Measurements from ENCODE around the gene ERMAP. TPM values are rescaled to one million over a fixed set of nuclear protein-coding genes. Genes with fewer than 3 reads are reported as not detected.
"Not testable (repeated sequence)": the region's sequence is repeated elsewhere in the genome, so short reads cannot be mapped to it uniquely, and the experiment has no call there.

The ERMAP gene
- total RNA-seq, 1 experiment from 2014 or later, result 5.9 TPM

DNA sequence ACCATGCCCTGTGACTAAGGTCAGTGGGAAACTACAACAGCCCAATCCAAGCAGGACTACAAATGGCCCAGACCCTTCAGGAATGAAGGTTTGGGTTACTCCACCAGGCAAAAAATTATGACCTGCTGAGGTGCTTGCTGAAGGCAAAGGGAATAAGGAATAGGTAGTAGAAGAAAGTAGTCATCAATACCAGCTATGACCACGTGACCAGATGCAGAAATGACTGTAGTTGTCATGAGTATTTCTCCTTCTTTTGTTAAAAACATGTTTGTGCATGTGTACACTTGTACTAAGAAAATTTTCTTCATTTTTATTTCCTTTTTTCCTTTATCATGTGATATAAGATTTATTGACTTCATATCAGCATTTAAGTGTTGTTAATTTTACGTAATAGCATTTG lies 52.3 kb downstream of the ERMAP start:
- DNase-seq (ENCODE audit: low read depth), result not testable (repeated sequence)

DNA sequence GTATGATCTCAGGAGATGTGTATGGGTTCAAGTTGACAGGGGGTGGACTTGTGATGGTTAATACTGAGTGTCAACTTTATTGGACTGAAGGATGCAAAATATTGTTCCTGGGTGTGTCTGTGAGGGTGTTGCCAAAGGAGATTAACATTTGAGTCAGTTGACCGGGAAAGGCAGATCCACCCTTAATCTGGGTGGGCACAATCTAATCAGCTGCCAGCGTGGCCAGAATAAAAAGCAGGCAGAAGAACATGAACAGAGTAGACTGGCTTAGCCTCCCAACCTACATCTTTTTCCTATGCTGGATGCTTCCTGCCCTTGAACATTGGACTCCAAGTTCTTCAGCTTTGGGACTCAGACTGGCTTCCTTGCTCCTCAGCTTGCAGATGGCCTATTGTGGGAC lies 52.8 kb downstream of the ERMAP start:
- DNase-seq (ENCODE audit: low read depth), result not testable (repeated sequence)

DNA sequence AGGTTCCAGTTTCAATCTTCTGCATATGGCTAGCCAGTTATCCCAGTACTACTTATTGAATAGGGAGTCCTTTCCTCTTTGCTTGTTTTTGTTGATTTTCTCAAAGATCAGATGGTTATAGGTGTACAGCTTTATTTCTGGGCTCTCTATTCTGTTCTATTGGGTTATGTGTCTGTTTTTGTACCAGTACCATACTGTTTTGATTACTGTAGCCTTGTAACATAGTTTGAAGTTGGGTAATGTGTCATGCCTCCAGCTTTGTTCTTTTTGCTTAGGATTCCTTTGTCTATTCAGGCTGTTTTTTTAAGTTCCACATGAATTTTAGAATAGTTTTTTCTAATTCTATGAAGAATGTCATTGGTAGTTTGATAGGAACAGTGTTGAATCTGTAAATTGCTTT lies 56.2 kb downstream of the ERMAP start:
- DNase-seq (ENCODE audit: low read depth), result not testable (repeated sequence)

DNA sequence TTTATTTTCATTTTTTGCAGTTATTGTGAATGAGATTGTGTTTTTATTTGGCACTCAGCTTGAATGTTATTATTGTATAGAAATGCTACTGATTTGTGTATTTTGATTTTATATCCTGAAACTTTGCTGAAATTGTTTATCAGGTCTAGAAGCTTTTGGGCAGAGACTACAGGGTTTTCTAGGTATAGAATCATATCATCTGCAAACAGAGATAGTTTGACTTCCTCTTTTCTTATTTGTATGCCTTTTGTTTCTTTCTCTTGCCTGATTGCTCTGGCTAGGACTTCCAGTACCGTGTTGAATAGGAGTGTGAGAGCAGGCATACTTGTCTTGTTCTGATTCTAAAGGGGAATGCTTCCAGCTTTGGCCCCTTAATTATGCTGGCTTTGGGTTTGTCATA lies 56.7 kb downstream of the ERMAP start:
- DNase-seq (ENCODE audit: low read depth), result no peak

DNA sequence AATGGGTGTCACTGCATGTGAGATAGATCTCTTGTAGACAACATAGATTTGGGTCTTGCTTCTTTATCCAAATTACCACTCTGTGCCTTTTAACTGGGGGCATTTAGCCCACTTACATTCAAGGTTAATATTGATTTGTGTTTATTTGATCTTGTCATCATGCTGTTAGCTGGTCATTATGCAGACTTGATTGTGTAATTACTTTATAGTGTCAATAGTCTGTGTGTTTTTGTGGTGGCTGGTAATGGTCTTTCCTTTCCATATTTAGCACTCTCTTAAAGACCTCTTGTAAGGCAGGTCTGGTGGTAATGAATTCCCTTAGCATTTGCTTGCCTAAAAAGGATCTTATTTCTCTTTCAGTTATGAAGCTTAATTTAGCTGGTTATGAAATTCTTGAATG lies 59.1 kb downstream of the ERMAP start:
- no peak for DNase-seq (ENCODE audit: low read depth)

DNA sequence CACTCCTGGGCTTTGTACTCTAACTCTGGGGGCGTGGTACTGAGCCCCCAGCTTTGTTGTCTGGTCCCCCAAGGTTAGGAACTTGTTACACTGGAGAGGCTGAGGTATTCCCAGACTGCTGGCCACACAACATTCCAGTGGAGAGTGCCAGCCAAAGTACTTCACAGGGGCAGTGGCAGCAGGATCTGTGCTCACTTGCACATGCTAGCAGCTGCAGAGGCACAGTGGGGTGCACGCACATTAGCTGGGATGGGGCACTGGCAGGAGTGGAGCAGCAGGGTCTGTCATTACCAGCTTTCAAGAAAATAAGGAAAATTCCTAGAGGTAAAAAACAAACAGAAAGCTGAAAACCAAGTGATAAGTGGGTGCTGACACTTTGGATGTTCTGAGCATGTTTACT lies 60.5 kb downstream of the ERMAP start:
- DNase-seq (ENCODE audit: low read depth), result no peak

DNA sequence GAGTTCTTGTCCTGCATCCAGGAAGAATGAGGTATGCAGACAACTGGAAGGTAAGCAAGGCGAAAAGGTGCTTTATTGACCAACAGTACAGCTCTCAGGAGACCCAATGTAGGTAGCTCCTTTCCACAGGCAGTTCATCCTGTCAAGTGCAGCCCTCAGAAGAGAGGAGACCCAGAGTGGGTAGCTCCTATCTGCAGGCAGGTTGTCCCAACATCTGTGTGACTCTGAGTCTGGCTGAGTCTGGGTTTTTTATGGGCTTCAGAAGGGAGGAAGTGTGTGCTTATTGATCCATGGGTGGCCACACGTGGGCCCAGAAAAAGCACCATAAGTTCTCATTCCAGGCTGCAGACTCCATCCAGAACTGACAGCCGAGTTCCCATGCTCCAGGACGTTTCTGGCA lies 63.5 kb downstream of the ERMAP start:
- no peak for DNase-seq (ENCODE audit: low read depth)

DNA sequence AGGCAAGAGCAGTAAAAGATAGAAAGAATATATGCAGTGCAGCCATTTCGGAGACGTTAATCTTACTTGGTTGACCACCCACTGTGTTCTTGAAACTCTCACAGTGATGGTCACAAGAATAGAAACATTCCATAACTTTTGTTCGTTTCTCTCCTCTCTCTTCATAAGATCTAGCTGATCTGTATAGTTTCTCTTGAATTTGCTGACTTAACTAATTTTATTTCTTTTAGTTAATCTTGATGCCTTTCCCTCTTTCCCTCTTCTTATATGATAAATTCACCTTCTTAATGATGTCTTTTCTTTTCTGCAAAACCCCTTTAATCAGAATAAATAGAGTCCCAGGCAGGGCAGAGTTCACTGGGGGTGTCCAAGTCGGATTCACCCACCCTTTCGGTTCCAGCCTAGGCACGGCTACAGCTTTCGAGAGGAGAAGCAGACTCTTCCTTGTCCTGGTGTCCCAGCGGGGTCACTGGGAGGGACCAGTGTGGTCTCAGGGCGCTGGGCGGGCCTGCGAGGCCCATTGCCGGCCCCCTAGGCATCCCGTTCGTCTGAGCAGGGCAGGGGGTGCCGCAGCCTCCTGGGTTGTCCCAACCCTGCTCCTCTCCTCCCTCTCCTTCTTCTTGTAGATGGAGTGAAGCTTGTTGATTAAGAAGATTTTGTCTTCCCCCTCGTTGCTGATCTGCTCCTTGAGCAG lies 69.3 kb downstream of the ERMAP start:
- no peak for DNase-seq (ENCODE audit: low read depth)

DNA sequence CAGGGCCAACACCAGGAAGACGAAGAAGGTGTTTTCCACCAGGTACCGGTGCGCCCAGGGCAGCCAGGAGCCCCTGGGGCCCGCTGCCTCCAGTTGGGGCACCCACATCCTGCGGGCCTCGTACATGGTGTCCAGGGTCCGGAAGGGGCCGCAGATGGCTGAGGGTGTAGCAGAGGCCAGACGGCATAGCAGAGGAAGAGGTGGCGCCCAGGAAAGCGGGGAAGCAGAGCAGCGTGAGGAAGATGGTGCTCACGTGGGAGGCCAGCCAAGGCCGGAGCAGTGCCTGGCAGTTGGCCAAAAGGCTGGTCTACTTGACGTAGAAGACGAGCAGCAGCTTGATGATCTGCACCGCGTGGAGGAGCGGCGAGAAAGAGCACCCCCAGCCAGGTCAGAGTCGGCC lies 69.9 kb downstream of the ERMAP start:
- DNase-seq (ENCODE audit: low read depth), result no peak

DNA sequence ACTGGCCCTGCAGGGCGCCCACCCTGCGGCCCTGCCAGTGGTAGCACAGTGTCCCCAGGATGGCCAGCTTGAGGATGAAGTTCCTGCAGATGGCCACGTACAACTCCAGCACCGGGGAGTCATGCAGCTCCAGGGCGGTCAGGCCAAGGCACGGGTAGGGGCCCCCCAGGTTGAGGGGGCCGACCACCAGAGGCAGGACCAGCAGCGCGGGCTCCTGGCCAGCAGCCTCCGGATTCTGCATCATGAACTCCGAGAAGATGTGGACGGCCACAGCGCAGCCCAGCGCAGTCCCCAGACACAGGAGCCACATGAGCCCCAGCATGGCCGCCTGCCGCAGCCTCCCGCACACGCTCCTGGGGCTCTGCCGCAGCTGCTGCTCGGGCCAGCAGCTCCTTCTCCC lies 70.4 kb downstream of the ERMAP start:
- no peak for DNase-seq (ENCODE audit: low read depth)

DNA sequence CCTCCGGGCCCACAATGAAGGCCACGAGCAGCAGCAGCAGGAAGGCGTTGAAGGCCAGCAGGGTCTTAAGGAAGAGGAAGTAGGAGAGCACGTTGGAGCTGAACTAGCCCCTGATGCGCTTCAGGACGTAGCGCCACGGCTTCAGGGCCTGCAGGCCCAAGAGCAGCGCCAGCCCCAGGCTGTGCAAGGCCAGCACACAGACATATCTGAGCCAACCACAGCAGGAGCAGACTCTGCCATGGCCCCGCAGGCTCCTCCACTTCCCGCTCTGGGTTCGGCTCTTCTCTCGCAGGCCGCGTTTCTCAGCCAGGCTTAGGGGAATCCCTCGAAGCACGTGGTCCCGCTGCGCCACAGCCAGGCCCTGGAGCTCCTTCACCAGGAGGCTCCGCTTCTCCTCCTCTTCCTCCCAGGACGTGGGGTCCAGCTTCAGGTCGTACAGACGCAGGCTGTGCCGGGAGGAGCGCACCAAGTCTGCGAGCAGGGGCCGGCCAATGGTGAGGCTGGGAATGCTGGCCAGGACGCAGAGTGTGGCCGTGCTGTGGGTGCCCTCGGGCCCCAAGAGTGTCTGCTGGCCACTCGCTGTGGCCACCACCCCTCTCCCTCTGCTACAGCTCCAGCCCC lies 71.2 kb downstream of the ERMAP start:
- no peak for DNase-seq (ENCODE audit: low read depth)

DNA sequence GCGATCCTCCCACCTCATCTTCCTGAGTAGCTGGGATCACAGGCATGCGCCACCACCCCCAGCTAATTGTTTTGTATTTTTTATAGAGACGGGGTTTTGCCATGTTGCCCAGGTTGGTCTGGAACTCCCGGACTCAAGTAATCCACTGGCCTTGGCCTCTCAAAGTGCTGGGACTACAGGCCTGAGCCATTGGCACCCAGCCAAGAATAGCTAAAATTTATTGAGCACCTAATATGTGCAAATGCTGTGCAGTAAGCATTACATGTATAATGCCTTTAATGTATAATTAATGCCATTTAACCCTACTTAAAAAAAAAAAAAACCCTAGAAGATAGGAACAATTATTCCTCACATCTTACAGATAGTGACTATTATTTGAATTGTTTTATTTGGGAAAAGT lies 72.3 kb downstream of the ERMAP start:
- DNase-seq (ENCODE audit: low read depth), result no peak

DNA sequence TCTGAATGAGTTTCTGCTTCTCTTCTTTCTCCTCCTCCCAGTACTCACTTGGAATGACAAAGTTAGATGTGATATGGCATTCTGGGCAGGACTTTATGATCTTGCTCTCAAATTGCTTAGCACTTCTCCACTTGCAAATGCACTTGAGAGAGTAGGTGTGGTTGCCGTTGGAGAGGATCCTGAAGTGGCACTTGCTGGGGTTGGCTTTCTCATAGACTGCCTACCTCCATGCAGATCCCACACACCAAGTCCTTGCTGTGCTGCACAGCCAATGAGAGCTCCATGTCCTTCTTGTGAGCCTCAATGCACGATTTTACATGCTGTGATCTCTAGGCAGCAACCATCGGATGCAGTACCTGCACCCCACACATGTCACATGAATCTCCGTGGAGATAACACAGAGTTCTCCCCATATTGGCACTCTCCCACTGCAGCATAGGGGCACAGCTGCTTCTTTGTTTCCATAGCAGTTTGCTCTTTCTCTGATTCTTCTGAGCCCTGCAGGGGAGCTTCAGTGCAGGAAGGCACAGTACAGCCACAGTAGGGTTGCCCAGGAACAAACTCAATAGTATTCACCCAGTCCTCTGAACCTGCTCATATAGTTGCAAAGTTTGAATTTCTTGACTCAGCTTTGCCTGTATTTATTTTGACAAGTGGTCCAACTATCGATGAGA lies 74.7 kb downstream of the ERMAP start:
- no peak for DNase-seq (ENCODE audit: low read depth)

Other genes with a start within 250 kb of the ERMAP start
- 107 and 124 TPM in 2 replicates for gene PPIH, start 158.7 kb upstream of the ERMAP start, total RNA-seq (2014; rRNA removed; shearing (Covaris generic))
- gene YBX1, start 134.7 kb upstream of the ERMAP start, total RNA-seq (2014; rRNA removed; shearing (Covaris generic)), result 1,248 and 1,380 TPM in 2 replicates
- gene CLDN19, start 76.9 kb upstream of the ERMAP start, total RNA-seq (2014; rRNA removed; shearing (Covaris generic)), result not detected in 2 replicates
- 61.5 and 62.3 TPM in 2 replicates for gene P3H1, start 50.1 kb upstream of the ERMAP start, total RNA-seq (2014; rRNA removed; shearing (Covaris generic))
- gene C1orf50, start 49.9 kb upstream of the ERMAP start, total RNA-seq (2014; rRNA removed; shearing (Covaris generic)), result 1.3 and 1.8 TPM in 2 replicates
- gene TMEM269, start 32.1 kb upstream of the ERMAP start, total RNA-seq (2014; rRNA removed; shearing (Covaris generic)), result 0.03 TPM in 1 of 2 replicates, not detected in the other
- 16.6 and 16.8 TPM in 2 replicates for gene SVBP, start 275 bp downstream of the ERMAP start, total RNA-seq (2014; rRNA removed; shearing (Covaris generic))
- 10.6 and 12.0 TPM in 2 replicates for gene ZNF691, start 29.5 kb downstream of the ERMAP start, total RNA-seq (2014; rRNA removed; shearing (Covaris generic))
- 166 and 204 TPM in 2 replicates for gene SLC2A1, start 141.7 kb downstream of the ERMAP start, total RNA-seq (2014; rRNA removed; shearing (Covaris generic))

Data from HT1080 (cell line).